Left ventricle myocardium inferior (tissue), 1 donor: ENCODE measurements around the gene RBFOX2. TPM values are rescaled to one million over a fixed set of nuclear protein-coding genes. Genes with fewer than 3 reads are reported as not detected.
A peak's percentile ranks its signal among the peaks of the same experiment; 100 is the strongest.

Source experiments
- DNase-seq: peaks from one replicate; pipeline ENCODE4 v3.0.0-alpha.2; 2020
- H3K27ac ChIP-seq: fragments of 200-600 bp; replicated peaks from 2 replicates; pipeline ENCODE4 v1.8.0; 2021
- H3K27me3 ChIP-seq: fragments of 200-600 bp; 2 replicates; pipeline ENCODE4 v1.8.0; 2021; ENCODE audit warnings: low read depth
- H3K36me3 ChIP-seq: fragments of 200-600 bp; 2 replicates; pipeline ENCODE4 v1.8.0; 2021
- H3K4me1 ChIP-seq: fragments of 200-600 bp; 2 replicates; pipeline ENCODE4 v1.8.0; 2021
- H3K4me3 ChIP-seq: fragments of 200-600 bp; 2 replicates; pipeline ENCODE4 v1.8.0; 2021; ENCODE audit warnings: mild to moderate bottlenecking, moderate library complexity
- H3K9me3 ChIP-seq: fragments of 200-600 bp; replicated peaks from 2 replicates; pipeline ENCODE4 v1.8.0; 2021
- CTCF ChIP-seq: fragments of 200-600 bp; IDR thresholded peaks from 2 replicates; pipeline ENCODE4 v1.8.0; 2021; ENCODE audit warnings: antibody characterized with exemption, mild to moderate bottlenecking, borderline replicate concordance
- intact Hi-C: fragments of 100-400 bp; cut with micrococcal nuclease; formaldehyde crosslinking; loops from one replicate; pipeline ENCODE4 v1.11.0; 2022
- total RNA-seq: library from RNA; stranded (reverse); fragmentation: NEBNext Ultra II Directional; extraction: Animal tissue kit (Norgen Biotek cat#: 25700); gene quantifications from one replicate; pipeline ENCODE4 v1.2.1, GENCODE V29; 2021
- donor health status: DM: no; HTN: yes; CAD: no; lungs with severe emphysema.

The RBFOX2 gene
- total RNA-seq, 1 donor from 2014 or later: 75.4 TPM

GRCh38 chr22:35886309-35886708 lies 142.3 kb downstream of the RBFOX2 start:
- no peak for DNase-seq
- Histone ChIP-seq H3K9me3 (no peaks in the 10 kb centered on the region), H3K27me3 (no peaks in the 10 kb centered on the region), H3K27ac (no peak overlapping the region), H3K4me3 (no peak overlapping the region), H3K4me1 (peaks cover 52% of the 10 kb centered on the region), H3K36me3 (no peaks in the 10 kb centered on the region)
- intact Hi-C loops: no loop called here
- no peak for TF ChIP-seq CTCF

- no peak for TF ChIP-seq CTCF
- peak overlapping the region; percentile 83 for H3K27ac ChIP-seq
- H3K4me3 ChIP-seq: no peak overlapping the region
- H3K9me3 ChIP-seq: no peaks in the 10 kb centered on the region
- DNase-seq: no peak
- peaks cover 36% of the 10 kb centered on the region for H3K4me1 ChIP-seq
- H3K27me3 ChIP-seq: no peaks in the 10 kb centered on the region
- intact Hi-C loops: no loop called here
- no peaks in the 10 kb centered on the region for H3K36me3 ChIP-seq
Measured at GRCh38 chr22:35884529-35884928, 144.1 kb downstream of the RBFOX2 start.

- intact Hi-C loops: no loop called here
- Histone ChIP-seq H3K4me3 (peak overlapping the region; percentile 15), H3K9me3 (no peaks in the 10 kb centered on the region), H3K27ac (peak overlapping the region; percentile 83), H3K4me1 (peaks cover 28% of the 10 kb centered on the region), H3K36me3 (no peaks in the 10 kb centered on the region), H3K27me3 (no peaks in the 10 kb centered on the region)
- TF ChIP-seq CTCF: no peak
- DNase-seq: no peak
Measured at GRCh38 chr22:35883031-35883620, 145.5 kb downstream of the RBFOX2 start.

- no peak for DNase-seq
- Histone ChIP-seq H3K4me3 (peak overlapping the region; percentile 15), H3K4me1 (peaks cover 25% of the 10 kb centered on the region), H3K27me3 (no peaks in the 10 kb centered on the region), H3K27ac (peak overlapping the region; percentile 83), H3K36me3 (no peaks in the 10 kb centered on the region), H3K9me3 (no peaks in the 10 kb centered on the region)
- intact Hi-C loops: no loop called here
- no peak for TF ChIP-seq CTCF
Measured at GRCh38 chr22:35882211-35883030, 146.2 kb downstream of the RBFOX2 start.

- Histone ChIP-seq H3K4me3 (no peak overlapping the region), H3K4me1 (peaks cover 23% of the 10 kb centered on the region), H3K27me3 (no peaks in the 10 kb centered on the region), H3K27ac (no peak overlapping the region), H3K36me3 (no peaks in the 10 kb centered on the region), H3K9me3 (peaks cover 7% of the 10 kb centered on the region)
- DNase-seq: no peak
- TF ChIP-seq CTCF: no peak
- intact Hi-C loops: no loop called here
Measured at GRCh38 chr22:35879351-35879750, 149.3 kb downstream of the RBFOX2 start.
